Astrocyte of the cerebellum (primary cell): ENCODE data around the gene CNN3.

Experiments
- DNase-seq: peaks from one replicate; pipeline ENCODE4 v3.0.0-alpha.2; 2011; ENCODE audit warnings: low read depth
- H3K4me3 ChIP-seq: 2 replicates; pipeline ENCODE4 v1.5.1; 2011; ENCODE audit warnings: mild to moderate bottlenecking, low read depth, low read length, moderate library complexity
- CTCF ChIP-seq: IDR thresholded peaks from 2 replicates; pipeline ENCODE4 v1.5.1; 2012; ENCODE audit warnings: low read length, low read depth, moderate library complexity, mild to moderate bottlenecking; ENCODE audit errors: missing control alignments
- in situ Hi-C: cut with HindIII; loops from 2 replicates; pipeline ENCODE4 v1.10.0; 2017; ENCODE audit warnings: low sequenced_read_pairs

The CNN3 gene

GRCh38 chr1:94874423-94874822 is 52.5 kb downstream of the CNN3 start:
- no peak for DNase-seq
- in situ Hi-C loops, result loop anchor here (5.0 kb wide), 1 partner anchor 98 kb away; no protein-coding TSS in a partner anchor
- no peak for TF ChIP-seq CTCF
- H3K4me3 ChIP-seq, result no peak overlapping the region

- in situ Hi-C loops, result loop anchor here (5.0 kb wide), 1 partner anchor 99 kb away; no protein-coding TSS in a partner anchor
- DNase-seq, result no peak
- TF ChIP-seq CTCF, result no peak
- no peak overlapping the region for H3K4me3 ChIP-seq
These were observed 53.2 kb downstream of the CNN3 start for GRCh38 chr1:94873520-94874351.

- no peak for DNase-seq
- in situ Hi-C loops, result loop anchor here (5.0 kb wide), 1 partner anchor 99 kb away; no protein-coding TSS in a partner anchor
- H3K4me3 ChIP-seq, result no peak overlapping the region
- no peak for TF ChIP-seq CTCF
These were observed 54.0 kb downstream of the CNN3 start for GRCh38 chr1:94872771-94873495.

GRCh38 chr1:94871031-94871430 is 55.9 kb downstream of the CNN3 start:
- no peak overlapping the region for H3K4me3 ChIP-seq
- no peak for TF ChIP-seq CTCF
- in situ Hi-C loops, result loop anchor here (5.0 kb wide), 1 partner anchor 101 kb away; no protein-coding TSS in a partner anchor
- peak; percentile 59 for DNase-seq

- DNase-seq, result peak; percentile 71
- in situ Hi-C loops, result no loop called here
- no peak overlapping the region for H3K4me3 ChIP-seq
- no peak for TF ChIP-seq CTCF
These were observed 60.6 kb downstream of the CNN3 start for GRCh38 chr1:94866164-94866807.

GRCh38 chr1:94865360-94865759 is 61.5 kb downstream of the CNN3 start:
- no peak for TF ChIP-seq CTCF
- peak; percentile 73 for DNase-seq
- H3K4me3 ChIP-seq, result no peak overlapping the region
- in situ Hi-C loops, result no loop called here
